HepG2 (cell line): ENCODE measurements around the gene QRICH2. TPM values are rescaled to one million over a fixed set of nuclear protein-coding genes. Genes with fewer than 3 reads are reported as not detected.
A peak's percentile ranks its signal among the peaks of the same experiment; 100 is the strongest.

Experiments
- AGO1 ChIP-seq: fragments of 200-400 bp; formaldehyde crosslinking; IDR thresholded peaks from 2 replicates; pipeline ENCODE4 v1.6.1; 2017; ENCODE audit warnings: mild to moderate bottlenecking, low read depth, low read length, moderate library complexity; ENCODE audit not compliant: poor library complexity, severe bottlenecking
- CENPT ChIP-seq: sonication (generic); formaldehyde crosslinking; IDR thresholded peaks from 2 replicates; pipeline ENCODE4 v1.8.0; 2022; ENCODE audit warnings: low read depth, mild to moderate bottlenecking, moderate library complexity, missing genetic modification reagents
- ELF1 ChIP-seq: sonication (generic); formaldehyde crosslinking; IDR thresholded peaks from 2 replicates; pipeline ENCODE4 v1.4.0; 2020; ENCODE audit warnings: missing genetic modification reagents
- EP300 ChIP-seq, 3 experiments: sonication (generic) in 1 of 3; formaldehyde crosslinking in 1 of 3; IDR thresholded peaks; 2 replicates each; pipeline versions ENCODE4 v1.5.1 to v1.6.1; 2011 to 2020; ENCODE audit warnings: low read depth in 2 of 3, low read length in 2 of 3, borderline replicate concordance in 1 of 3, improper control_type of control experiment in 1 of 3, mild to moderate bottlenecking in 1 of 3, missing genetic modification reagents in 1 of 3, moderate library complexity in 1 of 3
- KDM6A ChIP-seq: IDR thresholded peaks from 2 replicates; pipeline ENCODE4 v1.6.1; 2016; ENCODE audit warnings: low read depth
- MIXL1 ChIP-seq: IDR thresholded peaks from 2 replicates; pipeline ENCODE4 v1.6.1; 2016
- MYNN ChIP-seq: sonication (generic); formaldehyde crosslinking; IDR thresholded peaks from 2 replicates; pipeline ENCODE4 v1.4.0; 2020; ENCODE audit warnings: mild to moderate bottlenecking, low read depth, missing genetic modification reagents
- YEATS2 ChIP-seq: sonication (generic); formaldehyde crosslinking; IDR thresholded peaks from 2 replicates; pipeline ENCODE4 v1.4.0; 2020; ENCODE audit warnings: missing genetic modification reagents, borderline replicate concordance
- ZNF839 ChIP-seq: sonication (generic); formaldehyde crosslinking; IDR thresholded peaks from 2 replicates; pipeline ENCODE4 v1.4.0; 2020; ENCODE audit warnings: missing genetic modification reagents, mild to moderate bottlenecking, borderline replicate concordance
- ZNF879 ChIP-seq: sonication (generic); formaldehyde crosslinking; IDR thresholded peaks from 2 replicates; pipeline ENCODE4 v1.8.1; 2023; ENCODE audit warnings: missing genetic modification reagents
- ZNF883 ChIP-seq: sonication (generic); formaldehyde crosslinking; IDR thresholded peaks from 2 replicates; pipeline ENCODE4 v1.5.1; 2020; ENCODE audit warnings: mild to moderate bottlenecking, missing genetic modification reagents; ENCODE audit errors: not compliant biosample characterization
- ZSCAN22 ChIP-seq: sonication (generic); formaldehyde crosslinking; IDR thresholded peaks from 2 replicates; pipeline ENCODE4 v1.4.0; 2020; ENCODE audit warnings: mild to moderate bottlenecking, missing genetic modification reagents
- ZSCAN25 ChIP-seq: sonication (generic); formaldehyde crosslinking; IDR thresholded peaks from 2 replicates; pipeline ENCODE4 v1.8.0; 2022; ENCODE audit warnings: mild to moderate bottlenecking, missing genetic modification reagents
- ZSCAN29 ChIP-seq: sonication (generic); formaldehyde crosslinking; conservative IDR thresholded peaks from 2 replicates; pipeline ENCODE4 v1.4.0; 2020; ENCODE audit warnings: mild to moderate bottlenecking, missing genetic modification reagents
- polyA plus RNA-seq, 8 experiments: library from polyadenylated mRNA; depleted of rRNA in 3 of 8; stranded (reverse) in 7 of 8; unstranded in 1 of 8; fragments of >200 nt; fragmentation: Illumina TruSeq in 4 of 8; extraction: Trizol in 4 of 8; gene quantifications; 2 replicates each; pipeline versions ENCODE4 v1.2.1 to v1.2.3, GENCODE V29; 2011 to 2016; ENCODE audit warnings: low read depth in 4 of 8, missing spikeins in 1 of 8, mixed read lengths in 1 of 8; ENCODE audit not compliant: insufficient read depth in 1 of 8
- total RNA-seq, 5 experiments: library from RNA; depleted of rRNA; stranded (reverse); fragments of >200 nt; fragmentation: Illumina TruSeq; extraction: Trizol; gene quantifications; 2 replicates each; pipeline ENCODE4 v1.2.3, GENCODE V29; 2016; ENCODE audit warnings: low read depth in 1 of 5
- TF ChIP-seq, protein P1 (sequence below): sonication (generic); formaldehyde crosslinking; IDR thresholded peaks from 2 replicates; pipeline ENCODE4 v1.4.0; 2020; ENCODE audit warnings: low read depth, missing genetic modification reagents
- TF ChIP-seq, protein P2 (sequence below): sonication (generic); formaldehyde crosslinking; IDR thresholded peaks from 2 replicates; pipeline ENCODE4 v1.8.1; 2023; ENCODE audit warnings: missing genetic modification reagents, mild to moderate bottlenecking, borderline replicate concordance
- TF ChIP-seq, protein P3 (sequence below): sonication (generic); formaldehyde crosslinking; conservative IDR thresholded peaks from 2 replicates; pipeline ENCODE4 v1.4.0; 2020; ENCODE audit warnings: mild to moderate bottlenecking, missing genetic modification reagents, moderate library complexity
- TF ChIP-seq, protein P4 (sequence below): IDR thresholded peaks from 2 replicates; pipeline ENCODE4 v1.6.1; 2016; ENCODE audit warnings: mild to moderate bottlenecking

The QRICH2 gene
- total and polyA plus RNA-seq, 2 of the 13 experiments (the other 11 are each of a cell fraction or from before 2014, with no cell fraction given): 3.7 to 5.7 TPM

DNA sequence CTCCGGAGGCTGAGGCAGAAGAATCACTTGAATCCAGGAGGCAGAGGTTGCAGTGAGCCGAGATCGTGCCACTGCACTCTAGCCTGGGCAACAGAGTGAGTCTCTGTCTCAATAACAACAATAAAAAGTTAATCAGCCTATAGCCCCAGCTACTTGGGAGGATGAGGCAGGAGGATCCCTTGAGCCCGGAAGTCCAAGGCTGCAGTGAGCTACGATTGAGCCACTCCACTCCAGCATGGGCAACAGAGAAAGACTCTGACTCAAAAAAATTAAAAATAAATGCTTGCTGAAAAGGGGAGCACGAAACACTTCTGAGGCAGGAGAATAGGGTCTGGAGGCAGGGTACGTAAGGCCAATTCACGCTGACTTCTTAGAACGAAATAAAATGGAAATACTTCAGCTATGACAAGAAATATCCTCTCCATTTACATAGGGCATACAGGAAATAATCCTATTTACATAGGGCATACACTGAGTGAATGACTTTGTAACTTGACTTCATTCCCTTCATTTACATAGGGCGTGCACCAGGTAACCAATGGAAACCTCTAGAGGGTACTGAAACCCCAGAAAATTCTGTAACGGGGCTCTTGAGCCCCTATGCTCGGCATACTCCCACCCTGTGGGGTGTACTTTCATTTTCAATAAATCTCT is 48.9 kb upstream of the QRICH2 start (continued):
- no peak for TF ChIP-seq AGO1
- no peak for TF ChIP-seq CENPT (CRISPR knock-in tag)
- no peak for TF ChIP-seq ZNF883
- TF ChIP-seq ZNF879 (CRISPR knock-in tag): no peak
- TF ChIP-seq ZSCAN29 (CRISPR knock-in tag): 0 out of 2 replicates have a peak, but pooled peaks have one; percentile 24
- TF ChIP-seq, protein P1, sequence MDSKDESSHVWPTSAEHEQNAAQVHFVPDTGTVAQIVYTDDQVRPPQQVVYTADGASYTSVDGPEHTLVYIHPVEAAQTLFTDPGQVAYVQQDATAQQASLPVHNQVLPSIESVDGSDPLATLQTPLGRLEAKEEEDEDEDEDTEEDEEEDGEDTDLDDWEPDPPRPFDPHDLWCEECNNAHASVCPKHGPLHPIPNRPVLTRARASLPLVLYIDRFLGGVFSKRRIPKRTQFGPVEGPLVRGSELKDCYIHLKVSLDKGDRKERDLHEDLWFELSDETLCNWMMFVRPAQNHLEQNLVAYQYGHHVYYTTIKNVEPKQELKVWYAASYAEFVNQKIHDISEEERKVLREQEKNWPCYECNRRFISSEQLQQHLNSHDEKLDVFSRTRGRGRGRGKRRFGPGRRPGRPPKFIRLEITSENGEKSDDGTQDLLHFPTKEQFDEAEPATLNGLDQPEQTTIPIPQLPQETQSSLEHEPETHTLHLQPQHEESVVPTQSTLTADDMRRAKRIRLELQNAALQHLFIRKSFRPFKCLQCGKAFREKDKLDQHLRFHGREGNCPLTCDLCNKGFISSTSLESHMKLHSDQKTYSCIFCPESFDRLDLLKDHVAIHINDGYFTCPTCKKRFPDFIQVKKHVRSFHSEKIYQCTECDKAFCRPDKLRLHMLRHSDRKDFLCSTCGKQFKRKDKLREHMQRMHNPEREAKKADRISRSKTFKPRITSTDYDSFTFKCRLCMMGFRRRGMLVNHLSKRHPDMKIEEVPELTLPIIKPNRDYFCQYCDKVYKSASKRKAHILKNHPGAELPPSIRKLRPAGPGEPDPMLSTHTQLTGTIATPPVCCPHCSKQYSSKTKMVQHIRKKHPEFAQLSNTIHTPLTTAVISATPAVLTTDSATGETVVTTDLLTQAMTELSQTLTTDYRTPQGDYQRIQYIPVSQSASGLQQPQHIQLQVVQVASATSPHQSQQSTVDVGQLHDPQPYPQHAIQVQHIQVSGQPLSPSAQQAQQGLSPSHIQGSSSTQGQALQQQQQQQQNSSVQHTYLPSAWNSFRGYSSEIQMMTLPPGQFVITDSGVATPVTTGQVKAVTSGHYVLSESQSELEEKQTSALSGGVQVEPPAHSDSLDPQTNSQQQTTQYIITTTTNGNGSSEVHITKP (CRISPR knock-in tag): no peak
- TF ChIP-seq ELF1: peak; percentile 60; the same call in 1 of the 2 replicates
- TF ChIP-seq ZNF839 (CRISPR knock-in tag): no peak
- TF ChIP-seq ZSCAN22 (CRISPR knock-in tag): no peak
- no peak for TF ChIP-seq MYNN
- no peak for TF ChIP-seq MIXL1 (CRISPR knock-in tag)
- TF ChIP-seq KDM6A: no peak
- TF ChIP-seq, protein P2, sequence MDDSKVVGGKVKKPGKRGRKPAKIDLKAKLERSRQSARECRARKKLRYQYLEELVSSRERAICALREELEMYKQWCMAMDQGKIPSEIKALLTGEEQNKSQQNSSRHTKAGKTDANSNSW (CRISPR knock-in tag): no peak
- no peak for TF ChIP-seq ZSCAN25
- TF ChIP-seq, protein P3, sequence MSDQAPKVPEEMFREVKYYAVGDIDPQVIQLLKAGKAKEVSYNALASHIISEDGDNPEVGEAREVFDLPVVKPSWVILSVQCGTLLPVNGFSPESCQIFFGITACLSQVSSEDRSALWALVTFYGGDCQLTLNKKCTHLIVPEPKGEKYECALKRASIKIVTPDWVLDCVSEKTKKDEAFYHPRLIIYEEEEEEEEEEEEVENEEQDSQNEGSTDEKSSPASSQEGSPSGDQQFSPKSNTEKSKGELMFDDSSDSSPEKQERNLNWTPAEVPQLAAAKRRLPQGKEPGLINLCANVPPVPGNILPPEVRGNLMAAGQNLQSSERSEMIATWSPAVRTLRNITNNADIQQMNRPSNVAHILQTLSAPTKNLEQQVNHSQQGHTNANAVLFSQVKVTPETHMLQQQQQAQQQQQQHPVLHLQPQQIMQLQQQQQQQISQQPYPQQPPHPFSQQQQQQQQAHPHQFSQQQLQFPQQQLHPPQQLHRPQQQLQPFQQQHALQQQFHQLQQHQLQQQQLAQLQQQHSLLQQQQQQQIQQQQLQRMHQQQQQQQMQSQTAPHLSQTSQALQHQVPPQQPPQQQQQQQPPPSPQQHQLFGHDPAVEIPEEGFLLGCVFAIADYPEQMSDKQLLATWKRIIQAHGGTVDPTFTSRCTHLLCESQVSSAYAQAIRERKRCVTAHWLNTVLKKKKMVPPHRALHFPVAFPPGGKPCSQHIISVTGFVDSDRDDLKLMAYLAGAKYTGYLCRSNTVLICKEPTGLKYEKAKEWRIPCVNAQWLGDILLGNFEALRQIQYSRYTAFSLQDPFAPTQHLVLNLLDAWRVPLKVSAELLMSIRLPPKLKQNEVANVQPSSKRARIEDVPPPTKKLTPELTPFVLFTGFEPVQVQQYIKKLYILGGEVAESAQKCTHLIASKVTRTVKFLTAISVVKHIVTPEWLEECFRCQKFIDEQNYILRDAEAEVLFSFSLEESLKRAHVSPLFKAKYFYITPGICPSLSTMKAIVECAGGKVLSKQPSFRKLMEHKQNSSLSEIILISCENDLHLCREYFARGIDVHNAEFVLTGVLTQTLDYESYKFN: peak; percentile 36; the same call in 1 of the 2 replicates
- 0 out of 4 replicates have a peak, but pooled peaks of 1 of the 2 experiments have one; percentile 4 for TF ChIP-seq EP300 (IDR thresholded peaks at IDR 0.05; ENCODE audit: low read depth in 2 of 2, low read length in 2 of 2)
- TF ChIP-seq EP300 (CRISPR knock-in tag; IDR thresholded peaks at IDR 0.05; ENCODE audit: borderline replicate concordance): no peak
- TF ChIP-seq YEATS2: 0 out of 2 replicates have a peak, but pooled peaks have one; percentile 21
- TF ChIP-seq, protein P4, sequence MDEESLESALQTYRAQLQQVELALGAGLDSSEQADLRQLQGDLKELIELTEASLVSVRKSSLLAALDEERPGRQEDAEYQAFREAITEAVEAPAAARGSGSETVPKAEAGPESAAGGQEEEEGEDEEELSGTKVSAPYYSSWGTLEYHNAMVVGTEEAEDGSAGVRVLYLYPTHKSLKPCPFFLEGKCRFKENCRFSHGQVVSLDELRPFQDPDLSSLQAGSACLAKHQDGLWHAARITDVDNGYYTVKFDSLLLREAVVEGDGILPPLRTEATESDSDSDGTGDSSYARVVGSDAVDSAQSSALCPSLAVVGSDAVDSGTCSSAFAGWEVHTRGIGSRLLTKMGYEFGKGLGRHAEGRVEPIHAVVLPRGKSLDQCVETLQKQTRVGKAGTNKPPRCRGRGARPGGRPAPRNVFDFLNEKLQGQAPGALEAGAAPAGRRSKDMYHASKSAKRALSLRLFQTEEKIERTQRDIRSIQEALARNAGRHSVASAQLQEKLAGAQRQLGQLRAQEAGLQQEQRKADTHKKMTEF (CRISPR knock-in tag): 0 out of 2 replicates have a peak, but pooled peaks have one; percentile 2
